OCI-LY3 (cell line): ENCODE measurements around the gene KCTD5.

Source experiments
- H2AFZ ChIP-seq: fragments of 200-600, 300-600 bp; shearing (Covaris generic); 2 replicates; pipeline ENCODE4 v1.6.0; 2014; ENCODE audit warnings: antibody characterized with exemption, low read depth, low read length
- H3K27ac ChIP-seq: fragments of 200-600, 300-600 bp; sonication (generic); 2 replicates; pipeline ENCODE4 v1.5.1; 2014; ENCODE audit warnings: mild to moderate bottlenecking, low read length, moderate library complexity, mixed read lengths
- H3K27me3 ChIP-seq: fragments of 200-600, 300-600 bp; sonication (generic); 2 replicates; pipeline ENCODE4 v1.6.1; 2014; ENCODE audit warnings: low read depth, low read length, mixed read lengths
- H3K36me3 ChIP-seq: fragments of 200-600, 300-600 bp; sonication (generic); replicated peaks from 2 replicates; pipeline ENCODE3; 2014; ENCODE audit warnings: low read depth, low read length, mixed read lengths
- H3K4me1 ChIP-seq: fragments of 300-600, 200-600 bp; sonication (generic); 2 replicates; pipeline ENCODE4 v1.6.1; 2014; ENCODE audit warnings: low read length, mixed read lengths
- H3K4me2 ChIP-seq: fragments of 200-600, 300-600 bp; sonication (generic); 2 replicates; pipeline ENCODE4 v1.6.1; 2014; ENCODE audit warnings: low read length, mixed read lengths
- H3K4me3 ChIP-seq: fragments of 300-600, 200-600 bp; sonication (generic); 2 replicates; pipeline ENCODE4 v1.5.1; 2014; ENCODE audit warnings: antibody characterized with exemption, mild to moderate bottlenecking, low read length, moderate library complexity
- H3K79me2 ChIP-seq: fragments of 300-600, 200-600 bp; shearing (Covaris generic); 2 replicates; pipeline ENCODE4 v1.6.1; 2014; ENCODE audit warnings: mild to moderate bottlenecking, low read length, mixed read lengths
- H3K9ac ChIP-seq: fragments of 300-600, 200-600 bp; shearing (Covaris generic); 2 replicates; pipeline ENCODE4 v1.6.0; 2014; ENCODE audit warnings: mild to moderate bottlenecking, low read length, moderate library complexity
- H3K9me3 ChIP-seq: fragments of 200-600, 300-600 bp; shearing (Covaris generic); 2 replicates; pipeline ENCODE4 v1.6.1; 2014; ENCODE audit warnings: low read length, mixed read lengths; ENCODE audit not compliant: insufficient read depth
- H4K20me1 ChIP-seq: fragments of 200-600, 300-600 bp; sonication (generic); 2 replicates; pipeline ENCODE4 v1.6.1; 2016; ENCODE audit warnings: low read length, mixed read lengths; ENCODE audit not compliant: insufficient read depth
- CTCF ChIP-seq: fragments of 200-600, 300-600 bp; sonication (generic); IDR thresholded peaks from 2 replicates; pipeline ENCODE4 v1.5.1; 2014; ENCODE audit warnings: antibody characterized with exemption, low read length, low read depth
- EZH2phosphoT487 ChIP-seq: fragments of 200-600 bp; shearing (Covaris generic); IDR thresholded peaks from 2 replicates; pipeline ENCODE4 v1.6.1; 2018; ENCODE audit warnings: antibody characterized with exemption, mixed run types, low read depth

Gene KCTD5

GRCh38 chr16:2701713-2702437 lies 19.6 kb downstream of the KCTD5 start:
- Histone ChIP-seq H3K36me3 (peaks cover 38% of the 10 kb centered on the region), H3K4me2 (no peak overlapping the region), H2AFZ (no peak overlapping the region), H3K9ac (no peak overlapping the region), H3K27ac (no peak overlapping the region), H3K4me1 (no peaks in the 10 kb centered on the region), H3K4me3 (no peak overlapping the region), H4K20me1 (peaks cover 16% of the 10 kb centered on the region), H3K27me3 (no peaks in the 10 kb centered on the region), H3K9me3 (no peaks in the 10 kb centered on the region), H3K79me2 (no peaks in the 10 kb centered on the region; the same call in 1 of the 2 replicates)
- TF ChIP-seq CTCF (no peak), EZH2phosphoT487 (no peak)

GRCh38 chr16:2702438-2702825 lies 20.1 kb downstream of the KCTD5 start:
- Histone ChIP-seq H3K9me3 (no peaks in the 10 kb centered on the region), H3K9ac (no peak overlapping the region), H3K27ac (no peak overlapping the region), H3K36me3 (peaks cover 43% of the 10 kb centered on the region), H4K20me1 (peaks cover 16% of the 10 kb centered on the region), H3K4me1 (no peaks in the 10 kb centered on the region), H2AFZ (no peak overlapping the region), H3K79me2 (no peaks in the 10 kb centered on the region; the same call in 1 of the 2 replicates), H3K4me2 (no peak overlapping the region), H3K27me3 (no peaks in the 10 kb centered on the region), H3K4me3 (no peak overlapping the region)
- TF ChIP-seq CTCF = no peak
- no peak for TF ChIP-seq EZH2phosphoT487

GRCh38 chr16:2702871-2703745 lies 20.8 kb downstream of the KCTD5 start:
- TF ChIP-seq EZH2phosphoT487 = no peak
- no peak for TF ChIP-seq CTCF
- no peaks in the 10 kb centered on the region; the same call in 1 of the 2 replicates for H3K79me2 ChIP-seq
- no peak overlapping the region for H3K4me3 ChIP-seq
- no peak overlapping the region for H3K9ac ChIP-seq
- no peak overlapping the region for H3K4me2 ChIP-seq
- no peak overlapping the region for H2AFZ ChIP-seq
- H3K36me3 ChIP-seq = peaks cover 46% of the 10 kb centered on the region
- H3K9me3 ChIP-seq = no peaks in the 10 kb centered on the region
- H3K27me3 ChIP-seq = no peaks in the 10 kb centered on the region
- H4K20me1 ChIP-seq = peaks cover 12% of the 10 kb centered on the region
- no peaks in the 10 kb centered on the region for H3K4me1 ChIP-seq
- H3K27ac ChIP-seq = no peak overlapping the region
